ENCODE measurements around the gene NECTIN4.
"Not testable (repeated sequence)": the region's sequence is repeated elsewhere in the genome, so short reads cannot be mapped to it uniquely, and the experiment has no call there.

The NECTIN4 gene

DNA sequence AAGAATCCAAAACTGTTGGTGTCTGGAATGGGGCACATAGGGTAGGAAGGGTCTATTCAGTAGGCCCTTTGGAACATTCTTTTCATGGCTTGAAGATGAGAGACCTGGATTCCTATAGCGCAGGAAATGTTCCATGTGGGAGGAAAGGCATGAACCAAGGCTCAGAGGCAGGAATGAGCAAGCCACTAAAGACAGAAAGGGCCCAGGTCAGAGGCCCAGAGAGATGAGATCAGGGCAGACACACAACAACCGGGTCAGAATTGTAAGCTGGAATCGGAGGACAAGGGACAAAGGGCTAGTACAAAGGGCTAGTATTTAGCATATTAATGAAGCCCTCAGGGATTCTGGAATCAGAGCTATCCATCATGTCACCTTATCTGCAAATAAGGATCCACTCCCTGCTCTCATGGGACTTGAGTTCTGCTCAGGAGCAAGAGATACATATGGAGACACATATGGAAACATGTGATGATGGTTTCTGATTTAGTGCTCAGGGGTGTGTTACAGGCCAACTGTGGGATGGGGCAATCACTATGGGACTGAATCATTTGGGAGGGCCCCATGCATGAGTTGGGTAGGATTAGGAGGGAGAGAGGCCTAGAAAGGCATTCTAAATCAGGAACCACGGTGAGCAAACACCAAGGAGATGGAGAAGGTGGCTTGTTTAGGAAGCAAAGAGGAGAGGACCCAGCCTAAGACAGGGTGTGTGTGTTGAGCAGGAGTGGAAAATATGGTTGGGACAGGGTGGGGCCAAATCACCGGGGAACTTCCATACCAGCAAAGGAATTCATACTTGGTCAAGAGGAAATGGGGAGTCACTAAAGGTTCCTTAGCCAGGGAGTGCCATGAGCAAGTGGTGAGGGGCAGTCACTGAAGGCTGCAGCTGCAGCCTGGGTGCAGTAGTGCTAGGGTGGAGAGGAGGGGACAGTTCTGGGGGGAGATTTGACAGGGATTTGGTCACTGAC is 8.6 kb downstream of the NECTIN4 start:
- no peak for FAIRE-seq

DNA sequence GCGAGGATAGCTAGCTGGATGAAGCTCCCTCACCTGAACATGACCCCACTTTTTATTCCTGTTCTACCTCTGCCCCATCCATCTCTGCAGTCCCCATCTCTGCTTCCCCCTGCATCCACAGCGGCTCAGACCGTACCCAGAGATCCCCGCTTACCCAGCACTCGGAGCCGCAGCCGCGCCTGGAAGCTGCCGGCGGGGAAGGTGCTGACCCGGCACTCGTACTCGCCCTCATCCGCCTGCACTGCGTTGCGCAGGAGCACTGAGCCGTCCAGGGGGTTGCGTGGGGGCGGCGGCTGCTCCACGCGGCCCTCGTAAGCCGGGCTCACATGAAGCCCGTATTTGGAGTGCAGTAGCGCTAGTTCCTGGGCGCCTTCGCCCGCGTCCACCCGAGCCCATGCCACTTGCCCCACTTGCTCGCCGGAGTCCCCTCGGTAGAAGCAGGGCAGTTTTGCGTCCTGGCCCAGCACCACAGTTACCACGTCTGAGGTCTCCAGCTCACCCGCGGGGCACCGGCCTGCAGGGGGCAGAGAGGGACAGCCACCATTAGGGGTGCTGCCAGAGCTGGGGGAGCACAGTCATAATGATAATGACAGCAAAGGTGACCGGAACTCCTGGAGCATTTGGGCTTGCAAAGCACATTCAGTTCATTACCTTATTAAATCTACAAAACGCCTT is 9.8 kb downstream of the NECTIN4 start:
- FAIRE-seq: no peak

DNA sequence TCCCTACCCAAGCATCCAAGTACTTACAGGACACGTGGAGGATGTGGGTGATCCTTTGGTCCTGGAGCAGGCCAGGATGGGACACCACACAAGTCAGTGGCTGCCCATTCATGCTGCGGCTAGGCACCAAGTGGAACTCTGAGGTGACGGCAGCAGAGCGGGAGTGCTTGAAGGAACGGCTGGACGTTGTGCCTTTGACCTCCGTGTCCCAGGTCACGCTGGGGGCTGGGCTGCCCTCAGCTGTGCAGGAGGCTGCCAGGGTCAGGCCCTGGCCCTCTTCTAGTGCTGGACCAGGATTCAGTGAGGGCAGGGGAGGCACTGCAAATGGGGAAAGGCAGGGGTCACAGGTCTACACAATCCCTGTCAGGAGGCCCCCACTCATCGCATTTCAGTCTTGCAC is 11.9 kb downstream of the NECTIN4 start:
- FAIRE-seq: no peak

DNA sequence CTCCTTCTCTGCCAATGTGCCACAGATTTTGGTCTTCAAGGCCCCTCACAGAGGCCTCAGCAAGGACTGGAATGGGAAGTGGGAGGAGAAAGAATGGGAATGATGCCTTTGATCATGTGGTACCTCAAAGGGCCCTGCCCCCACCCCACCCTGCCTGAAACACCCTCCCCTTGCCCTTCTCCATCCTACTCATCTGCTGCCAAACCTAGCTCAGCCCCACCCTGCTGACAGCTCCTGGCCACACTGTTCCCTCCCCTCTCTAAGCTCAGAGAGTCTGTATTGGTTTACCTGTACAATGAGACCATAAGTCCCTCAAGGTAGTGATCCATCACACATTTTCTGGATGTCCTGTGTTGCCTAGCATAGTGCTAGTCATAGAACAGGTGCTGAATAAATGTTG is 12.9 kb downstream of the NECTIN4 start:
- FAIRE-seq: no peak

DNA sequence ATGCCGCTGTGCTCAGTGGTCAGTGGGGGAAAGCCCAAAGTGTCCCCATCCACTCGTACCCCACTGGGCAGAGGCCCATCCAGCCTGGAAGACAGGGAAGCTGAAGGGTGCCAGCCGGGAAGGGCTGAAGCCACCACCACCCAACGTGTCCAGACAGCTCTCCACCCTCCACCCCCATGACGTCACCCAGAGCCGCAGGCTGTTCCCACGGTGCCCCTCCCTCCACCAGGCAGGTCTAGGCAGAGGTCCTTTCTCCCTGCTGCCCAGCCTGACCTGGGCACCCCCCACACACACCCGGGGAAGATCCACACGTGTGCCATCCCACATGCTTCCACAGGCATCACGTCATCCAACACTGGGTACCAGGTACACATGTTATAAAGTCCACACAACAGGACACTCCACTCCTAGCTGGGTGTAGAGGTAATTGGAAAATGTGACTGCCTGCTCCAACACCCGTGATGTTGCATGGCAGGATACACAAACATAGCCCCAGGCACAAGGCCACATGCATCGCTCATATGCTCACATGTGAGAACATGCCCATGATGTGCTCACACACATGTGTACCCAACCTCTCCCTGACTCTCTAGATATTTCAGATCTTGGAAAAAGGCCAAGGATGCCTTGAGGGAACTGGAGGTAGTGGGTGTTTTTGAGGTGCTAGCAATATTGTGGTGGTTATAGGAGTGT is 14.5 kb downstream of the NECTIN4 start:
- FAIRE-seq: no peak

DNA sequence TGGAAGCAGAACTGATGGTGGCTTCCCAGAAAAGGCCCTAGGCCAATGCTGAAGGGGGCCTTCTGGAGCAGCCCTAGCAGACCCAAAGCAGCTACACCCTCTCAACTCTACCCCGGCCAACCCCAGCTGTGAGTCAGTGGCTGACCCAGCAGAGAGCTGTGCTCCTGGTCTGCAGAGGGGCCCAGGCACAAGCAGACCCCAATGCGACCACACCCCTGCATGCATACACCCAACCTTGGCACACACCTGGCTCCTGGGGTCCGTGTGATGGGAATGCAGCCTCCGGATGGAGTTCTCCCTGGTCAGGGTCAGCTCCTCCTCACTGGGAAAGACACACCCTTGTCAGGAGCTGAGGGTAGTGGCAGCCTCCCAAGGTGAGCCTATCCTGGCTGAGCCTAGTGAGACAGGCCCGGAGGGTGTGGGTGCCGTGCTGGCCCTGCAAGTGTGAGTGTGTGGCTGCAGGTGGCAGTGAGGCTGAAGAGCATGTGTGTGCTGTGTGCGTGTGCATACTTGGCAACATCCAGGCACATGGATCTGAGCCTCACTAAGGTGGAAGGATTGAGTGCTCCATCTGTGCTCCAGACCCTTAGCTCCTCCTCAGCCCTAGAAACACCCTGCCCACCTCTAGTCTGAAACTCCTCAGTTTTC is 15.8 kb downstream of the NECTIN4 start:
- FAIRE-seq: no peak

DNA sequence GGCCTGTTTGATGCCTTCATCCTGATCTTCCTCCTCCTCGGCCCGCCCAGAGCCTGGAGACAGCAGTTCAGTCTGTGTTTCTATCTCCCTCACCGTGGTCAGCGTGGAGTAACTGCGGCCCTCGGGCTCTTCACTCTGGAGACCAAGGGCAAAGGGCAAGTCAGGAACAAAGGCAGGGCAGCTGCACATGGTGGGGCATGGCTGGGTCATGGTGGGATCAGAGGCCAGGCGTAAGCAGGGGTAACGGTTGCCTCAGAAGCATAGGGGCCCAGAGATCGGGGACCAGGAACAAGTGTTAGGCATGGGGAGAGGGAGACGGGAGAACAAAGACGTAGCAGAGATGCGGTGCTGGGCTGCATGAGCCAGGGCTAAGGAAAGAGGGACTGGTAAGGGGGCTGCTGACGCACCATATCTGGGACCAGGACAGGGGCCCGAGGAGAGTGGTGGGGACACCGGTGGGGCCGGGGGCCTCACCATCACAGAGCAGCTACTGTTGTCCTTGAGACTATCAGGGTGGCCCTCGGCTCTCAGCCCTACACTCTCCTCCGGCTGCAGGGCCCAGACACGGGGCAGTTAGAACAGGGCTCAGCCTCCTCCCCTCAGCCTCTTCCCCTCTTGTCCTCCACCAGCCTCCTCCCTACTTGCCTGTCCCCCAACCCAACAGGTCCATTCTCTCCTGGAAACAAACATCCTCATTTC is 16.5 kb downstream of the NECTIN4 start:
- FAIRE-seq: no peak

DNA sequence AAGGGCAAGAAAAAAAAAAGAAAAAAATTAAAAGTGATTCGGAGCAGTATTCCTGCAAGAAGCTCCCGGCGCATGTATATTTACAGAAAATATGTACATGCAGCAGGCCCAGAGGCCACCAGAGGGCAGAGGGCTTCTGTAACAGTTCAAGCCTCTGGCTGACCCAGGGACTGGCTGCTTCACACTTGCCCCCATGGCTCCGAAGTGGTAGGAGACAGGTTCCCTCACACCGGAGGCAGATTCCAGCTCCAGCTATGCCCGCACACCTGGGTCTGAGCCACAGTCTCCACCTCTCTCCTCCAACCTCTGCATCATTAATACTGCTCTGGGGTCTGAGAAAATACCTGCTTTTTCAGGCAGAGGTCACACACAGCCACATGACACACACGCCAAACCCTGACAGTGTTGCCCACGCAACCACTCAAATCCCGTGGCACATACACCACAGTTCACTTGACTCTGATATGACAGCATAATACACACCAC is 17.4 kb downstream of the NECTIN4 start:
- FAIRE-seq: no peak

DNA sequence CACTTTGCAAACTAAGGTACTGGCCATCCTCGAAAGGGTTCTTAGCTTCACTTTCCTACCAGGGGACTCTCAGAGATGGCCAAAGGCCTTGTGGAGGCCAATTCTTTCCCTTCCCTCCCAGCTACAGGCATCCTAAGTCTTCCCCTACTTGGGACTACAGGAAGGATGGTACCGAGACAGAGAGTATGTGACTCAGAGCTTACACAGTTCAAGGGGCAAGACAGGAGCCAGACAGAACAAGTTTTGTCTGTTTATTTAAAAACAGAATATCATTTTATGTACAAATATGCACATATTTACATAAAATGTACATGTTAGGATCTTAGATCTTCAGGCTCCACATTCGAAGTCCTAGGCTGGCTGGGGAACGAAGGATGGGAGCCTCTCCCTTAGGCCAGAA is 18.6 kb downstream of the NECTIN4 start:
- FAIRE-seq: no peak

DNA sequence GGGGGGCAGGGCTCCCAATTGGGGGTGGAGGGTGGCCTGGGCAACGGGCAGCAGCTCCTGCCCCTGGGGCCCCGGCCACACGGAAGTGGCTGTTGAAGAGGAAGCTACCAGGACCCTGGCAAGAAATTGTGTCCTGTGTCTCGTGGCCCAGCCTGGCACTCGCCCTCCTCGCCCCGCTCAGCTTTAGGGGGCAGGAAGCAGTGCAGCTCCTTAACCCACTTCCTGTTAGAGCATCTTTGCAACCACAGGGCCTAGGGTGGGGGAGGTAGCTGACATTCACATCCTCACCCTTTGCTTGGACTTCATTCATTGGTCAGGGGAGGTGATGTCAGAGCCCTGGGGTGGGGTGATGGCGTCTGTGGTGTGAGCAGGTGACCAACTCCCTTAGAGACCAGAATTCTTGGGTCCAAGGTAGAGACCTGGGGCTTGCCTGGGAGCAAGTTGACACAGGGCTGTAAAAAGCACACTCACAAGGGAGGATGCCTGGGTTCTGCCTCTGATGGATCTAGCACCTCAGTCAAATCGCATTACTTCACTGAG is 19.6 kb downstream of the NECTIN4 start, which contains the start of gene ARHGAP30:
Gene ARHGAP30 (minus strand): TSS at position 161 of the 540 bp plus-strand sequence. CDS start 267 bp downstream, outside the sequence.
- FAIRE-seq: no peak

DNA sequence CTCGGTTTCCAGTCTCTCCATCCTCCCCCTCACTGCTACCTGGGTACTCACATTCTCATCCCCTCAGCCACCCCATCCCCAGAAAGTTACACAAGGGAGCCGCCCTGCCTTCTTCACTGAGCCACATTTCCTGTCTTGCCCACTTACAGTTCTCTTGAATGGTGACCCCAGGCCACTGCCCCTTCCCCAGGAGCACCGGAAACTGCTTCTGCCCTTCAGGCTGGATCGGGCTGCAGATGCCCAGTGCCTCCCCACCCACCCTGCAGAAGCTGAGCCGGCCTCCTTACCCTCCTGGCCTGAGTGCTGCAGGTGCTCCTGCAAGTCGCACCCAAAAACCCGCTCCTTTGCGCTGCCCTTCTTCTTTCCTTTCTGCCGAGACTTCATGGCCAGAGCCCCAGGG is 20.1 kb downstream of the NECTIN4 start:
- no peak for FAIRE-seq

DNA sequence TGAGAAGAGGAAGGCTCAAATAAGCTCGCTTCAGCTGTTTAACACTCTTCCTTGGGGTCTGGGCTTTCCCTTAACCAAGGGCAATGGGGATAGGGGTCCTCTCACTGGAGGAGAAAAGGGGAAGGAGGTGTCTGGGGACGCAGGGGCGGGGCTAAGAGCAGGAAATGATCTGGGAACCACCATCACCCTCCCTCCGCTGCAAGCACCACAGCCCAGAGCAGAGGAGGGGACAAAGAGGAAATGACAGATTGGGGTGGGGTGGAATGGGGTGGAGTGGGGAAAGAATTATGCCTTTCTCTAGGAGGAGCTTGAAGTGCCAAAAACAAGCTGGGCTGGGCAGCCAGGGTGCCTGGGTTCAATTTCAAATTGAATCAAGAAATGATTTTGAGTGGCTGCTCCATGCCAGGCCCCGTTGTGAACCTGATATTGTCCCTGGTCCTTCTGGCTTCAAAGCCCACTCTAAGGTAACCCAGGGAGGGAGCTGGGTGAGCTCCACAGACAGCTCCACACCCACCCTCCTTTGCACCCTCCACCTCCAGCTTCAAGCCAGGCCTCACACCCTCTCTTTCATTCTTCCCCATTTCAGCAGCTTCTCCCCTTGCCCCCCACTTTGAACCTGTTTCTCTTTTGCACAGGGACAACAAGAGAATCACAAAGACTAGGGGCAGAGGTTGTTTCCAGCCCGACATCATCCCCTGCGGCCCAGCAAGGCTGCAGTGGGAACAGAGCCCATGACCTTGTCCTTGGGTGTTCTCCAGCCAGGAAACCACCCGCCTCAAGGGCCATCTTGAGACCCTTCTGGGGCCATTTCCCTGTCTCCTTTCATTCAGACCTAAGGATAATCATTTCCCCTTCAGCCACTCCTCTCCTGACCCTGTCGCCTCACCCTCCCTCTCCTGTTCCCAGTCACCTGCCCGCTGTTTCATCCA is 20.8 kb downstream of the NECTIN4 start:
- FAIRE-seq: no peak

DNA sequence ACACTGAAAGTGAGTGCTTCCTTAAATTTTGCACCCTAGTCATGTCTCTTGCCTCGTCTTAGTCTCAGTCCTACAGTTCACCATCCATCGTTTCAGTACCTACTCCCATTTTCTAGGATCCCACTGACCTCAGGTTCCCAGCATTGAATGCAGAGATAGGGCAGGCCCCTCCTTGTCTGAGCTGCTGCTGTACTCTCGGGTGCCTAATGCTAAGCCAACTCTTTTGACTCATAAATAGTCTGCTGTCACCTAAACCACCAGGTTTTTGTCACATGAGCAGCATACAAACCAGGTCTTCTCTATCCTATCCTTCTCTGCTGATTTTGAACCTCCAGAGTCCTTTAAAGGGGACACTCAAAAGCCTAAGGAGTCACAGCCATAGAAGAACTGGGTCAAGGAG is 22.7 kb downstream of the NECTIN4 start:
- FAIRE-seq: no peak

DNA sequence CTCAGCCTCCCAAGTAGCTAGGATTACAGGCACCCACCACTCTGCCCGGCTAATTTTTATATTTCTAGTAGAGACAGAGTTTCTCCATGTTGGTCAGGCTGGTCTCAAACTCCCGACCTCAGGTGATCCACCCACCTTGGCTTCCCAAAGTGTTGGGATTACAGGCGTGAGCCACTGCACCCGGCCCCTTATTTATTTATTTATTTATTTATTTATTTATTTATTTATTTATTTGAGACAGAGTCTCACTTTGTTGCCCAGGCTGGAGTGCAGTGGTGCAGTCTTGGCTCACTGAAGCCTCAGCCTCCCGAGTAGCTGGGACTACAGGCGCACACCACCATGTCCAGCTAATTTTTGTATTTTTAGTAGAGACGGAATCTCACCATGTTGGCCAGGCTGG is 23.7 kb downstream of the NECTIN4 start:
- FAIRE-seq: not testable (repeated sequence)

DNA sequence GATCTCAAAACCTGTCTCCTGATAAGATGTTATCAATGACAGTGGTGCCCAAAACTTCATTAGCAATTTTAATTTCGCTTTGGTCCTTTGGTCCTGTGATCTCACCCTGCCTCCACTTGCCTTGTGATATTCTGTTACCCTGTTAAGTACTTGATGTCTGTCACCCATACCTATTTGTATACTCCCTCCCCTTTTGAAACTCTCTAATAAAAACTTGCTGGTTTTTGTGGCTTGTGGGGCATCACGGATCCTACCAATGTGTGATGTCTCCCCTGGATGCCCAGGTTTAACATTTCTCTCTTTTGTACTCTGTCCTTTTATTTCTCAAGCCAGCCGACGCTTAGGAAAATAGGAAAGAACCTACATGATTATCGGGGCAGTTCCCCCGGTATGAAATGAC is 25.4 kb downstream of the NECTIN4 start:
- FAIRE-seq: not testable (repeated sequence)

DNA sequence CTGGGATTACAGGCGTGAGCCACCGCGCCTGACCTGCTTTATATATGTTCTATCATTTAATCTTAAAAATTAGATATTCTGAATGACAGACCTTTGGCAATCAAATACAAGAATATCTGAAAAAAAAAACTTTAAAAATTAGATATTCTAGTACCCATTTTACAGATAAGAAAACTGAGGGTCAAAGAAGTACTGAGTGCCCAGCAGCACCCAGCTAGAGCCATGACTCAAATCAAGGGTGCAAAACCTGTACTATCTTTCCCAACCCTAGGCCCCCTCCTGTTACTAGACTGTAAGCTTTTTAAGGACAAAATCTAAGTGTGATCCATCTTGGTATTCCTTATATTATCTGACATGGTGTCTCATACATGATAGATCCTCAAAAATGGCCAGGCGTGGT is 27.9 kb downstream of the NECTIN4 start:
- FAIRE-seq: no peak

DNA sequence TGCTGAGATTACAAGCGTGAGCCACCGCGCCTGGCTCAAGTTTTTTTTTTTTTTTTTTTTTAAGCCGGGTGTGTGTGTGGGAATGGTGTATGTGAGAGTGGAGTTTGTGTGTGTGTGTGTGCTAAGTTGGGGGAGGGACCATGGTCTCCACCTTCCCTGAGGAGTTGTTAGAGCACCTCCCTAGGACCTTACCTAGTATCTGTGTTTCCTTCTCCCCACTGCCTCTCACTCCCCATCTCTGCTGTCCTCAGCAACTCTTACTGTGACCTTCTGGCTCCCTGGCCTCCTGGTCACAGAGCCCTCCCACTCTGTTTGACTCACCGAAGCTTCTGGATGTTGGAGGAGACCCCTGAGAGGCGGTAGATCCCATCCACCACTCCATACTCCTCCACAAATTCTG is 30.1 kb downstream of the NECTIN4 start:
- no peak for FAIRE-seq

DNA sequence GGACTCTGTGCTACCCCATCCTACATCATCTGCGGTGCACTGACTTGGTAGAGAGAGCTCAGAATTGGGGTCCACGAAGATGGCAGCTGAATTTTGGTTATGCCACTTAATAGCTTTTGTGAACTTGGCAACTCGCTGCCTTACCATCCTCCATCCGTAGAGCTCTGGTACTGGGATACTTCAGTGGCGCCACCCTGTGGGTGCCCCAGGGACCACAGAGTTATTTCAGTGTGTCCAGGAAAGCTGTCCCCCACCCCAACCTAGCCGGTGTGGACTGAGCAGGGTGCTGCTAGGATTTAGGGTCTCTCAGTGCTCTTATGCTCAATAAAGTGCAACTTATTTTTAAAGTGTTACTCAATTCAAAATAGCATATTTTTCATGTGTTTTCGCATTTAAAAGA is 34.6 kb downstream of the NECTIN4 start:
- FAIRE-seq: no peak

DNA sequence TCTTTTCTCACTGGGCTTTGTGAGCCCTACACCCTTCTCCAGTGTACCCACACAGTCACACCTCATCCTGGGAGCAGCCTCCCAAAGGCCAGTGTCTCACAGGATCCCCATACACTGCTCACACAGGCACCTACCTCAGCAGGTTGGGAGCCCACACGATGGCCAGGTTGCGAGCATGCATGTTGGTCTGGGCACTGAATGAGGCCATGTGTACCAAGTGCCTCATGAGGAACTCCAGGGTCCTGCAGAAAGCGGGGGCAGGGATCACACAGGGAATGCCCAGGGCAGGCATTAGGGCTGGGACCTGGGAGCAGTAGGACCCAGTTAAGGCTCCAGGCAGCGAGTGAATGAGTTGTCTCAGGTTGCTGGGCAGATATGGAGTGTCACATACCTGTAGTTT is 35.1 kb downstream of the NECTIN4 start:
- no peak for FAIRE-seq

DNA sequence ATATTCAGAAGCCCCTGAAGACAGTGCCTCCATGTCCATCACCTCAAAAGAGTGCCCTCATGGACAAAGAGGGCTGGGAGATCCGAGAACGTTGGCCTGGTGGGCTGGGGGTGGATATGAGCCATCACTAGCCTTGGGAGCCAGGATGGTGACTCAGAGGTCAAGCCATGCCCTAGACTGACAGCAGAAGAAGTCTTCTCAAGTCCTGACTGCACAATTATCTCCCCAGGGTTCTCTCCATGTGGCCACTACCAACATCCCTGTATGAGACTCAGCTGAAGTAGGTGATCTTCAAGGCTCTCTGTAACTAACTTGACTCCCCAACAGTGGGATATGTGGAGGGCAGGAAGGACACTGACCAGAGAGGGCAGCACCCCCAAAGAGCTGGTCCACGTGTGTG is 36.5 kb downstream of the NECTIN4 start:
- no peak for FAIRE-seq

DNA sequence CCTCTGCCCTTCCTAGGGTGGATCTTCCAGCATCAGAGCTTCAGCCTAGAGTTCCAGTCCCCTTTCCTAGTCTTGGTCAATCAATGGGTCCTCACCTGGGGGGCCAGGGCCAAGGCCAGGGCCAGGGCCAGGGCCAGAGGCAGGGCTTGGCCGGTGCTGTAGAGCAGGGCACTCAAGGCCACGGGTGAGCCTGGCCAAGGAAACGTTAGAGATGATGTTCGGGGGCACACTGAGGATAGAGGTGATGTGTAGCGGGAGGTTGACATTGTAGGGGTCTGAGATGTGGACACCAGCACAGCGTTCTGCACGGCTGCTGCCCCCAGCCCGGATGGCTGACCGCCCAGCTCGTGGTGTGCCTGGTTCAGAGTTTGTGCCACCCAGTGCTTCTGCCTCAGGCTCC is 38.1 kb downstream of the NECTIN4 start:
- FAIRE-seq: no peak
